HTR-8/SVneo (cell line): Measurements from ENCODE around the gene MS4A3.
"Not testable (repeated sequence)": the region's sequence is repeated elsewhere in the genome, so short reads cannot be mapped to it uniquely, and the experiment has no call there.

ENCODE experiments used
- DNase-seq: peaks from one replicate; pipeline ENCODE4 v3.0.0; 2011; ENCODE audit warnings: low spot score, mixed read lengths; ENCODE audit not compliant: insufficient read length
- FAIRE-seq: peaks from 2 replicates; lab custom pipeline; 2011; peaks lifted over from hg19 to GRCh38; lab: Jason Lieb, UNC

MS4A3 gene, protein sequence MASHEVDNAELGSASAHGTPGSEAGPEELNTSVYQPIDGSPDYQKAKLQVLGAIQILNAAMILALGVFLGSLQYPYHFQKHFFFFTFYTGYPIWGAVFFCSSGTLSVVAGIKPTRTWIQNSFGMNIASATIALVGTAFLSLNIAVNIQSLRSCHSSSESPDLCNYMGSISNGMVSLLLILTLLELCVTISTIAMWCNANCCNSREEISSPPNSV

DNA sequence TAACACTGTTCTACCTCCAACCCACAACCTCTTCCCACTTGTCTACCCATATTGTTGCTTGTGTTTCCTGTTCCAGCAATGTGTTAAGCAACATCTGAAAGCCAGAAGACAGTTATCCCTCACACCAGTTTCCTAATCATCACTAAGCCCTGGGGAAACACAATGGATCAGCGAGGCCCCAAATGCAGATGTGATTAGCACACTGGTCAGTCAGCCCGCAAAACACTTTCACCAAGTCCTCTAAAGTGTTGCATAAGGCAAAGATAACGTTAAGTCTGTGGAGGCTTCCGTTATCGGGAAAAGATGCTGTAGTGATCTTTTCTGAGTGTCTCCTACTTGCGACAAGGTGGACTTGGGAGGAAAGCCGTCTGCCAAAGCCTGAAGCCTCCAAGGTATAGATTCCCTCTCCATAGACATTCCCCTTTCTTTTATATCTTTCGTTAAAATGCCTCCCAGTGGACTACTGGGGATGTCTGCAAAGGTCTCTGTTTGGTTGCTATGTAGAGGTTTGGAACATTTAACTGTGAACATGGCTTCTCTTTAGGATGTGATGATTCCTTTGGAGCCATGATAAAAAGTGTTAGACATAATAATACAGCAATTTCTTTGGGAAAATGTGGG lies at the start of gene MS4A3:
Gene MS4A3, plus strand, starts transcription at position 317 of the 621 bp plus-strand sequence. CDS start 4,496 bp downstream, outside the sequence.
- no peak for FAIRE-seq

DNA sequence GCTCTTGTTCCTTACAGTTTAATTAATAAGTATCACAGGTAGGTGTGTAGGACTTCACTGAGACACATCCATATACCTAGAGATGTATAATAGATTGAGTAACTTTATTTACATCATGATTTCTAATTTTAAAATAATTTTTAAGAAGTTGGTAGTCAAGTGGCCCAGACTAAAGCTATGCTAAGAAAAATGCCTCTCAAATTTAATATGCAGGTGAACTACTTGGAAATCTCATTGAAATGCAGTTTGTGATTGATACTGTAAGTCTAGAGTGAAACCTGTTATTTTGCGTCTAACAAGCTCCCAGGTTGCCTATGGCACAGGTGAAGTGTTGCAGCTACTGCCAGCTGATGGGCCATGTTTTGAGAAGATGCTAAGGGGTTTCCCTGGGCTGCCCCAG lies 39.6 kb upstream of the MS4A3 start, which contains the start of gene OOSP4B:
Gene OOSP4B, plus strand, starts transcription at position 301 of the 400 bp plus-strand sequence.
- FAIRE-seq (no peak), DNase-seq (no peak)

More for the DNA sequence above, at the start of gene MS4A3:
- no peak for DNase-seq

DNA sequence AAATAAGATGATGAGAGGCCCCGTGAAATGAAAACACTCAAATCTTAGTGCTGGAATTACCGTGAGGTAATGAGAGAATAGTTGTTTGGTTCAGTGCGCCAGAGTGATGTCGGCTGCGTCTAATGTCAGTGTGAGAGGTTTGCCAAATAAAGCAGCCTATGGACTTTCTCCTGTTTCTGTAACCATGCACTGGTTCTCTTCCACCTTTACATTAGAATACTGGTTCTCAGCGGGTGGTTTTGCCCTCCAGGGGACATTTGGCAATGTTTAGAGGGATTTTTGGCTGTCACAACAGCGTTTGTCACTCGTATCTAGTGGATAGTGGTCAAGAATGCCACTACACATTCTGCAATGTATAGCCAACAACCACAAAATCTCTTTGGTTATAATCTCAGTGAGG lies 38.4 kb upstream of the MS4A3 start:
- DNase-seq (no peak), FAIRE-seq (no peak)

DNA sequence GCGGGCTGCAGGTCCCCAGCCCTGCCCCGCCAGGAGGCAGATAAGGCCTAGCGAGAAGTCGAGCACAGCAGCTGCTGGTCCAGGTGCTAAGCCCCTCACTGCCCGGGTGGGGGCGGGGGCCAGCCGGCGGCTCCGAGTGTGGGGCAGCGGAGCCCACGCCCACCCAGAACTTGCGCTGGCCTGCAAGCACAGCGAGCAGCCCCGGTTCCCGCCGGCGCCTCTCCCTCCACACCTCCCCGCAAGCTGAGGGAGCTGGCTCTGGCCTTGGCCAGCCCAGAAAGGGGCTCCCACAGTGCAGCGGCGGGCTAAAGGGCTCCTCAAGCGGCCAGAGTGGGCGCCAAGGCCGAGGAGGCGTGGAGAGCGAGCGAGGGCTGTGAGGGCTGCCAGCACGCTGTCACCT lies 36.1 kb upstream of the MS4A3 start:
- FAIRE-seq, DNase-seq: not testable (repeated sequence)

DNA sequence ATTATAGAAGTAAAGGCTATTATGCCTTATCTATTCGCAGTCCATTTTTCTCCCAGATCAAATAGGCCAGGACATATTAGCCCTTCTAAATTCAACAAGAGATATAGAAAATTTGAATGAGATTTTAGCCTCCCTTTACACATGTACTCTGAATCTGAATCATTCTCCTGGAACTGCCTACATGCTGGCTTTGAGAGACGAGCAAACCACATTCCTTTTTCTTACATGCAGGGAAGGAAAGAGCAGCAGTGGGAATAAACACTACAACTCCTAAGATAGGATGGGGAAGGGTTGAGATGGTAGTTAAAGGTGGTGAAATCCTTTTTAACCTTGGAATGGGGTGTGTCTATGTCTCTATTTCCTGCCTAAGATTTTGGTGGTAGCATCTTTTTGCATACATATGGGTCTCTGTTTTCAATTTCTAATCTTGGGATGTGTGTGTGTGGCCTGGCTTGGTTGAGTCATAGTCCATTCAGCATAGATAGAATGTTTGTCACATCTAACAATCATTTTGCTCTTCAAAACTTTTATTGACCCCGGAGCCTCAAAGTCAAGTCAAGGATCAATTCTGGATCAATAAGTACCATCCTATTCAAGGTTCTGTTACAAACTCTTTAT lies 27.3 kb upstream of the MS4A3 start:
- FAIRE-seq: no peak

DNA sequence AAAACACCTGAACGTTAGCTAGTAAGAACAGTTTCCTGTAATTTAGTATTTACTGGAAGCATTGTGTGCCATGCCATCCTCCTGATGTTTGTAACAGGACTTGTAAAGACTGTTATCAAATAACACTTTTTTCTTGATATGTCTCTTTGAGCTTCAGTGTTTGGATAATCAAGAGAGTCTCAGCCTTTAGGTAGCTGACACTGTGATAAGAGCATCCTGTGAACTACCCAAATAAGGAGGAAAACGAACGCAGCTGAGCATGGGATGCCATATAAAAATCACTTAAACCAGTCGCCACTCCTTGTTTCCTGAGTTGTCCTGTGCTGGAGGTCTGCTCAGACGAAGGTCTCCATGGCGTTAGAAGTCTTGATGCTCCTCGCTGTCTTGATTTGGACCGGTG lies 16.4 kb upstream of the MS4A3 start, which contains the start of gene OOSP2:
Gene OOSP2, plus strand, starts transcription at position 301 of the 400 bp plus-strand sequence. Its CDS starts 51 bp downstream, at position 352.
- DNase-seq (no peak), FAIRE-seq (no peak)

More for the DNA sequence above, 27.3 kb upstream of the MS4A3 start:
- no peak for DNase-seq

DNA sequence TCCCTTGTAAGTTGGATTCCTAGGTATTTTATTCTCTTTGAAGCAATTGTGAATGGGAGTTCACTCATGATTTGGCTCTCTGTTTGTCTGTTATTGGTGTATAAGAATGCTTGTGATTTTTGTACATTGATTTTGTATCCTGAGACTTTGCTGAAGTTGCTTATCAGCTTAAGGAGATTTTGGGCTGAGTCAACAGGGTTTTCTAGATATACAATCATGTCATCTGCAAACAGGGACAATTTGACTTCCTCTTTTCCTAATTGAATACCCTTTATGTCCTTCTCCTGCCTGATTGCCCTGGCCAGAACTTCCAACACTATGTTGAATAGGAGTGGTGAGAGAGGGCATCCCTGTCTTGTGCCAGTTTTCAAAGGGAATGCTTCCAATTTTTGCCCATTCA lies 6.0 kb upstream of the MS4A3 start:
- not testable (repeated sequence) for FAIRE-seq, DNase-seq

DNA sequence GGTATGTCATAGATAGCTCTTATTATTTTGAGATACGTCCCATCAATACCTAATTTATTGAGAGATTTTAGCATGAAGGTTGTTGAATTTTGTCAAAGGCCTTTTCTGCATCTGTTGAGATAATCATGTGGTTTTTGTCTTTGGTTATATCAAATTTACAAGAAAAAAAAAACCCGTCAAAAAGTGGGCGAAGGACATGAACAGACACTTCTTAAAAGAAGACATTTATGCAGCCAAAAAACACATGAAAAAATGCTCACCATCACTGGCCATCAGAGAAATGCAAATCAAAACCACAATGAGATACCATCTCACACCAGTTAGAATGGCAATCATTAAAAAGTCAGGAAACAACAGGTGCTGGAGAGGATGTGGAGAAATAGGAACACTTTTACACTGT lies 5.6 kb upstream of the MS4A3 start:
- not testable (repeated sequence) for DNase-seq, FAIRE-seq

DNA sequence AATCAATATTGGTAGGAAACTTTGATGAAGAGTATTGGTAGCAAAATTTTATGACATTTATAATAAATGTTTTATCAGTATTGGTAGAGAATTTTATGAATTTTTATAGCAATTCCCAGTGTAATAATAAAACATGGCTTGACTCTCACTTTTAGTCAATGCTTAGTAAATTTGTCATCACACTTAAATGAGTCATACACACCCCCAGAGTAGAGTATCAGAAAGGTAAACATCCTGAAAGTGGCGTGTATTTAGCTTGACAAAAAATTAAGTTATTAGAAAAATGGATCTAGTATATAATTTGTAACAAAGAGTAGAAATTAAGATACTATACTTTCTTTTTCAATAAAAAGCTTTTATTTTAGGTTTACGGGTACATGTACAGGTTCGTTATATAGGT lies 2.6 kb downstream of the MS4A3 start:
- DNase-seq: no peak
- no peak for FAIRE-seq

DNA sequence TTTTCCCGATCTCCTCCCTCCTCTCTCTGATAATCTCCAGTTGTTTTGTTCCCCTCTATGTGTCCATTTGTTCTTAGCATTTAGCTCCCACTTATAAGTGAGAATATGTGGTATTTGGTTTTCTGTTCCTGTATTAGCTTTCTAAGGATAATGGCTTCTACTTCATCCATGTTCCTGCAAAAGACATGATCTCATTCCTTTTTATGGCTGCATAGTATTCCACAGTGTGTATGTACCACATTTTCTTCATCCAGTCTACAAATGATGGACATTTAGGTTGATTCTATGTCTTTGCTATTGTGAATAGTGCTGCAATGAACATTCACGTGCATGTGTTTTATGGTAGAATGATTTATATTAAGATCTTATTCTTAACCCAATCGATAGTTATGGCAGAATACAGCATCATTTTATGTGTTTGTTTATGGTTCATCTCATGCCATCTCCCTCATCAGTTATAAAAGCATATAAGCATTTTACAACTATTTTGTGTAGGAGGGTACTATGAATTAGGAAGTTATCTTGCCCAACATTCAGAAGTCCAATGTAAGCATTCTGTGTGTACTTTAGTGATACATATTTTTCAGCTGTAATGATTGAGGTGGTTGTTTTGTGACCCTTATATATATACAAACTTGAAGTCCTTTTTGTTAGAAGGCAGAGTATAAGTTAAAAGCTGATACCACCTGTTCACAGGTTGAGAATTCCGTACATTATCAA lies 3.2 kb downstream of the MS4A3 start:
- no peak for FAIRE-seq
- no peak for DNase-seq

DNA sequence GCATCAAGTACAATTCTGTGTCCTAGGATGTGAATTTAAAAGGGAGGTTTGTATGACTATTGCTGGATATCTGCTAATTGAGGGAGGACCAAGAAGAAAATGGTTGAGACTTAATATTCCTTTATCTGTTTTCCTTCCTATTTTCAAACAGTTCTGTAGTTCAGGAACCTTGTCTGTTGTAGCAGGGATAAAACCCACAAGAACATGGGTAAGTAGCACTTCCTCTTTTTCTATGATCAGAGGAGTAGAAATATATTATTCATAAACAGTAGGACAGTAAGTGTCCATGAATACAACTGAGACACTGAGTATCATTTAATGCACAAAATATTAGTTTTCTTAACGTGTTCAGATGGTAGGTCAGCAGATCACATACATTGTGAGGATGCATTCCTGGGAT lies 7.6 kb downstream of the MS4A3 start:
- DNase-seq (no peak), FAIRE-seq (no peak)

DNA sequence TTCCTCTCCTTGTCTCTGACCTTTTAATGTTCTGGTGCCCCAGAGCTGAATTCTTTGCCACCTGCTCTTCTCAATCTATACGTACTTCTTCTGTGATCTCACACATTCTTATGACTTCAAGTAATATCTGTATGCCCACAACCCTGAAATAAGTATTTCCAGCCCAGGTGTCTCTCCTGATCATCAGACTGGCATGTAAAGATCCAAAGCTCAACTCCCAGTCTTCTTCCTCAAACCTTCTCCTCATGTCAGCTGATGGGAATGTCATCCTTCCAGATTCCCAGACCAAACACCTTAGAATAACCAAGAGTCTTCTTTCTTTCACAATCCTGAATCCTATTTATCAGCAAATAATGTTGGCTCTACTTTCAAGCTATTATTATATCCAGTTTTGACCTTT lies 9.3 kb downstream of the MS4A3 start:
- FAIRE-seq (no peak), DNase-seq (no peak)

DNA sequence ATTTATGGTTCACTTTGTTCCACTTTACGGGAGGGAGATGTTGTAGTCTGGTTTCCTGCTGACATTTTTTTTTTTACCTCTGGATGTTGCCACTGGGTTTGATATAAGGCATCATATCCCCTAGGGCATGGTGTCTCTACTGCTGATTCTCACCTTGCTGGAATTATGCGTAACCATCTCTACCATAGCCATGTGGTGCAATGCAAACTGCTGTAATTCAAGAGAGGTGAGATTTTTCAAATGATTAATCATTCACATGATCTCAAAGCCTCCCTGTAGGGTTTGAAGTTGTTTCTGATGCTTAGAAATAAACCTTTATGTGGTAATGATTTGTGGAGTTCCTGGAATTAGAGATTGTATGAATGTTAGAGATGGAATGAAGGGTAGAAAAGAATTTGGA lies 13.0 kb downstream of the MS4A3 start:
- DNase-seq (no peak), FAIRE-seq (no peak)

DNA sequence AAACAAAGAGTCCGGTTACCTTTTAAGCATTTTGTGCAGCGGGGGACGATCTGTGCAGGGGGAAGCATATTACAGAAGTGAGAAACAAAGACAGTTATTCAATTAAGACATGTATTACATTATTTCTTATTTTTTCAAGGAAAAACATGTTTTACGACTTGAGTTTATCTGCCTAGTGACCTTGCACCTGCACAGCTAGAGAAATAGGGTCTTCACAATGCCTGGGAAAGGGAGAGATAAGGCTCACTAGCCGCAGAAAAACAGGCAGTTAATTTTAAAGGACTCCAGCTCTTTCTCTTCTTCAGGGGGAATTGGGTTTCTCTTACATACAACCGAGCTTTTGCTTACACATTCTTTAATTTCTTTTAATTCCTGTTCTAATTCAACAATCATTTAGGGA lies 15.2 kb downstream of the MS4A3 start:
- not testable (repeated sequence) for DNase-seq, FAIRE-seq

DNA sequence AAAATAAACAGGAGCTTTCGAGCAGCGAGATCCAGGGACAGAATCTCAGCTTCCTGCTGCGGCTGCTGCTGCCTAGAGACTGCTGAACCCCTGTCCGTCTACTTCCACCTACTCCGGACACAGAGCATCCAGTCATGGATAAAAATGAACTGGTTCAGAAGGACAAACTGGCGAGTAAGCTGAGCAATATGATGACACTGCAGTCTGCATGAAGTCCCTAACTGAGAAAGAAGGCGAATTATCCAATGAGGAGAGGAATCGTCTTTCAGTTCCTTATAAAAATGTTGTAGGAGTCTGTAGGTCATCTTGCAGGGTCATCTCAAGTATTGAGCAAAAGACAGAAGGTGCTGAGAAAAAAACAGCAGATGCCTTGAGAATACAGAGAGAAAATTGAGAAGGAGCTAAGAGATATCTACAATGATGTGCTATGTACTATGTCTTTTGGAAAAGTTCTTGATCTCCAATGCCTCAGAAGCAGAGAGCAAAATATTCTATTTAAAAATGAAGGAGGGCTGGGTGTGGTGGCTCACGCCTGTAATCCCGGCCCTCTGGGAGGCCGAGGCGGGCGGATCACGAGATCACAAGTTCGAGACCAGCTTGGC lies 20.9 kb downstream of the MS4A3 start:
- DNase-seq (no peak), FAIRE-seq (no peak)

DNA sequence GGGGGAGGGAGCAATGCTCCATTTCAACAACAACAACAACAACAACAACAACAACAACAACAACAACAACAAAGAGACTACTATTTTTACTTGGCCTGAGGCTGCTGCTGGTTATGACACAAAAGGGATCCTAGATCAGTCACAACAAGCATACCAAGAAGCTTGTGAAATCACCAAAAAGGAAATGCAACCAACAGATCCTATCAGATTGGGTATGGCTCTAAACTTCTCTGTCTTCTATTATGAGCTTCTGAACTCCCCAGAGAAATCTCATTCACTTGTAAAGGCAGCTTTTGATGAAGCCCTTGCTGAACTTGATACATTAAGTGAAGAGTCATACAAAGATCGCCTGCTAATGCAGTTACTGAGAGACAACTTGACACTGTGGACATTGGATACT lies 21.5 kb downstream of the MS4A3 start:
- FAIRE-seq (no peak), DNase-seq (no peak)

DNA sequence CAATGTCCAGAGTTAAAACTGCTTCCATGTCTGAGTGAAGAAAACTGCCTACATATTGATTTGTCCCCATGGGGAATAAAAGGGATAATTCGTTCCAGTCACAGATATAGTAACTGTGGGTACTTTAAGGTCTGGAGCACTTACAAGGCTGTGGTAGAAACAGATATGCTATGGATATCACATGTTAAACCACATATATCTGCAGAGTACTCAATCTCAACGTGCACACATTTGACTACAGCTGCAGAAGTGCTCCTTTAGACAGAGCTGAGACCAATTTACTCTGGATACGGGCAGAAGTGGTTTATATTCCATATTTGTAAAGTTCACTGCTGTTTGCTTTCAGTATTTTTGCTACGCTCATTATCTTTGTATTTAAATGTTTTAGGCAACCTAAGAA lies 22.3 kb downstream of the MS4A3 start:
- DNase-seq (no peak), FAIRE-seq (no peak)

DNA sequence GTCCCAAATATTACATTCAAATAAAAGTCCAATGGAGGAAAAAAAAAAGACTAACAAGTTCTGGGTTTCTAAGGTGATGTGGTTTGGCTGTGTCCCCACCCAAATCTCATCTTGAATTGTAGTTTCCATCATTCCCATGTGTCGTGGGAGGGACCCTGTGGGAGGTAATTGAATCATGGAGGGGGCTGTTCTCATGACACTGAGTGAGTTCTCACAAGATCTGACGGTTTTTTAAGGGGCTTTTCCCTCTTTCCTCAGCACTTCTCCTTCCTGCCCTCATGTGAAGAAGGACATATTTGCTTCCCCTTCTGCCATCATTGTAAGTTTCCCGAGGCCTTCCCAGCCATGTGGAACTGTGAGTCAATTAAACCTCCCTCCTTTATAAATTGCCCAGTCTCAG lies 24.1 kb downstream of the MS4A3 start:
- FAIRE-seq (no peak), DNase-seq (no peak)

DNA sequence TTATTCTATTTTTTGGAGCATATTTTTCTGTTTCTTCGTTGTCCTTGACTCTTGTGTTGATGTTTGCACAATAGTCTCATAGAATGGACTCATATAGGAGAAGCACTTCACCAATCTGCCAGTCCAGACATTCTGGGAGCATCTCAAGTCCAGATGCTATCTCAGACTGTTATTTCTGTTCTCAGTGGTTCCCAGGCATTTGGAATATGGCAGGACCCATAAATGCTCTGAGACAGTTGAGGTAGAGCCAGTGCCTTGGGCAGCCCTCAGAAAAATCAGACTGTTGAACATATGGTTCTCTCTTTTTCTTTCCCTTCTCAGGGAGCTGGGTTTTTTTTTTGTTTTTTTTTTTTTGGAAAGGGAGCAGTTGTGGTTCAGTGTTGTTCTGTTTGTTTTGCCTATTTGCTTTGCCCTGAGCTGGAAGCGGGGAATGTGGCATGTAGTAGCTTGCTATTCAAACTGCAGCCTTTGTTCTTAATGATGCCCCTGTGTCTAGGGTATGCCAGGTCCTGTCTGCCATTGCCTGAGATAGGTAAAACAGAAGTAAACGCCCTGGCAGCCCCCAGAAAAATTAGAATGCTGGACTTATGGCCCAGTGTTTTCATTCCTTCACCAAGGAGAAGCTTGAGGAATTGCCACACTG lies 28.3 kb downstream of the MS4A3 start:
- FAIRE-seq: no peak
- no peak for DNase-seq

DNA sequence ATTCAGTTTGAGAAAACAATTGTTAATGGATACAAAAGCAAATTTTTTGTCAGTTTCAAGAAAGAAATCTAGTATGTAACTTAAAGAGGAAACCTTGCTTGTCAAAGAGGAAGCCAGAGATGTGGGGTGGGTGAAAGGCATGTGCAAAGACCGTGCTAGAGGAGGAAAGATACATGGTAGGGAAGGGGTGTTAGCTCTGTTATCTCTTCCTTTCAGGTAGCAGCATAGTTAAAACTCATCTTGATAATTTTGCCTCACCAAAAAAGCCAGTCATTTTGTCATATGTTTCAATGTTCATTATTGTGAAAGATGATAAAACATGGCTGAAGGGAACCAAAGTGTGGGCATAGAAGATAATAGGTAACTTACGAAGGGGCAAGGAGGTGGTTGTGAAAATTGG lies 29.4 kb downstream of the MS4A3 start:
- DNase-seq (no peak), FAIRE-seq (no peak)
